K562 (cell line): ENCODE results near the gene LCP2. TPM values are rescaled to one million over a fixed set of nuclear protein-coding genes. Genes with fewer than 3 reads are reported as not detected.

ENCODE experiments used
- ATAC-seq: fragments of 200-7000 bp; cut with Tn5 transposase; 3 replicates; pipeline ENCODE4 v1.9.1; 2020; ENCODE audit warnings: moderate library complexity
- BruUV-seq: library from RNA; stranded (reverse); fragments of 400-500 nt; replicated peaks from 2 replicates; lab custom pipeline; 2021; lab: Mats Ljungman, UMichigan
- CTCF ChIA-PET: fragments of 300-600 bp; formaldehyde crosslinking; extraction: SDS; loops from one replicate; lab custom pipeline; 2021; ENCODE audit warnings: low intra/inter-chr PET ratio; lab: Yijun Ruan, JAX
- POLR2A ChIA-PET: fragments of 300-600, 350-650 bp; sonication (Branson Sonifier 250); formaldehyde crosslinking; extraction: SDS; loops from one replicate; lab custom pipeline; 2021; ENCODE audit warnings: antibody characterized with exemption, inconsistent platforms; lab: Yijun Ruan, JAX
- DNase-seq, 4 experiments: peaks; one replicate each; pipeline versions ENCODE4 v3.0.0 to v3.0.0-alpha.2; 2011 to 2018; ENCODE audit warnings: low spot score in 3 of 4, mixed read lengths in 3 of 4; ENCODE audit errors: extremely low read depth in 1 of 4
- FAIRE-seq: peaks from 2 replicates; lab custom pipeline; 2011; peaks lifted over from hg19 to GRCh38; lab: Jason Lieb, UNC
- H2AFZ ChIP-seq: 2 replicates; pipeline ENCODE4 v1.6.0; 2011; ENCODE audit warnings: low read depth, low read length, control low read depth, inconsistent platforms
- H3K27ac ChIP-seq: fragments of 200-600 bp; 3 replicates; pipeline ENCODE4 v1.8.0; 2011; ENCODE audit warnings: low read depth, mild to moderate bottlenecking, control low read depth, inconsistent platforms, low read length, moderate library complexity, mixed read lengths; ENCODE audit errors: extremely low read depth
- H3K27me3 ChIP-seq, 2 experiments: fragments of 300-600 bp in 1 of 2; 2 replicates in 1 of 2; 3 replicates in 1 of 2; pipeline versions ENCODE4 v1.6.0 to v1.8.0; 2011; ENCODE audit warnings: inconsistent platforms in 2 of 2, low read length in 2 of 2, mild to moderate bottlenecking in 1 of 2, mixed read lengths in 1 of 2, moderate library complexity in 1 of 2; ENCODE audit not compliant: control insufficient read depth in 2 of 2, insufficient read depth in 2 of 2
- H3K36me3 ChIP-seq: fragments of 300-600 bp; 3 replicates; pipeline ENCODE4 v1.8.0; 2011; ENCODE audit warnings: mild to moderate bottlenecking, low read length, inconsistent platforms; ENCODE audit not compliant: control insufficient read depth, insufficient read depth
- H3K4me1 ChIP-seq, 2 experiments: fragments of 200-600 bp in 1 of 2; replicated peaks in 1 of 2; 2 replicates in 1 of 2; 3 replicates in 1 of 2; pipeline versions ENCODE4 v1.5.1 to v1.8.0; 2011; ENCODE audit warnings: inconsistent platforms in 2 of 2, low read length in 2 of 2, mild to moderate bottlenecking in 1 of 2, mixed read lengths in 1 of 2, moderate library complexity in 1 of 2; ENCODE audit not compliant: control insufficient read depth in 2 of 2, insufficient read depth in 2 of 2
- H3K4me2 ChIP-seq: 2 replicates; pipeline ENCODE4 v1.6.1; 2011; ENCODE audit warnings: low read length, control low read depth, inconsistent platforms, mixed read lengths; ENCODE audit not compliant: insufficient read depth
- H3K4me3 ChIP-seq: fragments of 200-600 bp; sonication (generic), shearing (Covaris generic); 2 replicates; pipeline ENCODE4 v1.5.1; 2016; ENCODE audit warnings: control low read depth, inconsistent platforms
- H3K79me2 ChIP-seq: fragments of 200-600 bp; 3 replicates; pipeline ENCODE4 v1.8.0; 2011; ENCODE audit warnings: low read length, inconsistent platforms; ENCODE audit not compliant: control insufficient read depth, insufficient read depth
- H3K9ac ChIP-seq, 2 experiments: 2 replicates each; pipeline versions ENCODE4 v1.6.0 to v1.6.1; 2011; ENCODE audit warnings: low read depth in 2 of 2, low read length in 2 of 2, control low read depth in 1 of 2, inconsistent platforms in 1 of 2, mild to moderate bottlenecking in 1 of 2, mixed read lengths in 1 of 2; ENCODE audit not compliant: insufficient read depth in 1 of 2
- H3K9me1 ChIP-seq: one replicate; pipeline ENCODE4 v1.6.0; 2011; ENCODE audit warnings: inconsistent platforms, mild to moderate bottlenecking, low read length, moderate library complexity; ENCODE audit not compliant: control insufficient read depth, insufficient read depth
- H3K9me3 ChIP-seq: replicated peaks from 2 replicates; pipeline ENCODE4 v1.5.1; 2011; ENCODE audit warnings: low read depth, low read length, inconsistent platforms; ENCODE audit not compliant: control insufficient read depth, insufficient read depth
- H4K20me1 ChIP-seq: replicated peaks from 2 replicates; pipeline ENCODE4 v1.6.1; 2011; ENCODE audit warnings: low read length, inconsistent platforms, mixed read lengths; ENCODE audit not compliant: control insufficient read depth, insufficient read depth
- ATF1 ChIP-seq, 2 experiments: fragments of 450-650 bp in 1 of 2; IDR thresholded peaks; 2 replicates each; pipeline ENCODE4 v1.6.1; 2016; ENCODE audit warnings: missing compliant biosample characterization in 1 of 2, missing genetic modification characterization in 1 of 2
- ESRRA ChIP-seq: fragments of 450-650 bp; IDR thresholded peaks from 2 replicates; pipeline ENCODE4 v1.6.1; 2014; ENCODE audit warnings: low read depth, mild to moderate bottlenecking, moderate library complexity, borderline replicate concordance
- FOXA3 ChIP-seq, 2 experiments: fragments of 450-650 bp in 1 of 2; sonication (generic) in 1 of 2; formaldehyde crosslinking; IDR thresholded peaks in 1 of 2; conservative IDR thresholded peaks in 1 of 2; 2 replicates each; pipeline versions ENCODE4 v1.4.0 to v1.8.0; 2020 to 2022; ENCODE audit warnings: mild to moderate bottlenecking in 2 of 2, missing genetic modification reagents in 1 of 2
- GTF2F1 ChIP-seq: IDR thresholded peaks from 2 replicates; pipeline ENCODE4 v1.6.1; 2011; ENCODE audit warnings: low read depth, low read length, improper control_type of control experiment
- HLTF ChIP-seq: fragments of 450-650 bp; IDR thresholded peaks from 2 replicates; pipeline ENCODE4 v1.6.1; 2016
- NR1H2 ChIP-seq: sonication (generic); formaldehyde crosslinking; IDR thresholded peaks from 2 replicates; pipeline ENCODE4 v1.4.0; 2020; ENCODE audit warnings: mild to moderate bottlenecking, missing genetic modification reagents
- NR2C2 ChIP-seq, 2 experiments: fragments of 200-800 bp in 1 of 2; sonication (Bioruptor generic) in 1 of 2; sonication (generic) in 1 of 2; formaldehyde crosslinking in 1 of 2; IDR thresholded peaks; 2 replicates each; pipeline versions ENCODE4 v1.6.1 to v1.8.0; 2016 to 2022; ENCODE audit warnings: mild to moderate bottlenecking in 1 of 2, missing compliant biosample characterization in 1 of 2, missing genetic modification characterization in 1 of 2, missing genetic modification reagents in 1 of 2
- PRMT5 ChIP-seq: sonication (generic); formaldehyde crosslinking; IDR thresholded peaks from 2 replicates; pipeline ENCODE4 v1.5.0; 2020; ENCODE audit warnings: missing genetic modification reagents
- SMARCC2 ChIP-seq: fragments of 450-650 bp; IDR thresholded peaks from 2 replicates; pipeline ENCODE4 v1.6.1; 2017; ENCODE audit warnings: antibody characterized with exemption, moderate library complexity, mild to moderate bottlenecking, low read depth
- ZEB2 ChIP-seq: fragments of 450-650 bp; IDR thresholded peaks from 2 replicates; pipeline ENCODE4 v1.6.1; 2016
- ZNF175 ChIP-seq: fragments of 200-800 bp; sonication (Bioruptor generic); IDR thresholded peaks from 2 replicates; pipeline ENCODE4 v1.6.1; 2016; ENCODE audit warnings: low read depth, mild to moderate bottlenecking, missing genetic modification characterization, missing compliant biosample characterization
- ZNF75A ChIP-seq: fragments of 450-650 bp; formaldehyde crosslinking; IDR thresholded peaks from 2 replicates; pipeline ENCODE4 v1.4.0; 2020; ENCODE audit warnings: mild to moderate bottlenecking
- WGBS: fragments of 100-300 bp; shearing (Covaris generic); methylation state at CpG from one replicate; pipeline ENCODE4 v1.1.6; 2016; ENCODE audit warnings: low coverage, mixed read lengths; ENCODE audit not compliant: insufficient coverage; ENCODE audit errors: missing lambda C conversion rate; 5-methylcytosine and 5-hydroxymethylcytosine counted together
- in situ Hi-C: fragments of 300-500 bp; cut with MboI; formaldehyde crosslinking; loops from 4 replicates; pipeline ENCODE4 v1.15.0; 2018; ENCODE audit warnings: inconsistent platforms, mixed read lengths
- intact Hi-C: fragments of 100-400 bp; cut with micrococcal nuclease; formaldehyde crosslinking; loops from 2 replicates; pipeline ENCODE4 v1.14.2; 2022
- polyA plus RNA-seq, 8 experiments: library from polyadenylated mRNA; depleted of rRNA in 4 of 8; stranded (reverse) in 5 of 8; unstranded in 3 of 8; fragments of >200 nt; fragmentation: Nextera tagmentation in 2 of 8; fragmentation: Illumina TruSeq in 1 of 8; extraction: Ambion mirVana in 2 of 8; extraction: Trizol in 1 of 8; gene quantifications; 2 replicates each; pipeline versions ENCODE4 v1.2.1 to v1.2.3, GENCODE V29; 2011 to 2014; ENCODE audit warnings: inconsistent platforms in 1 of 8, missing spikeins in 1 of 8
- total RNA-seq, 7 experiments: library from RNA; depleted of rRNA in 6 of 7; stranded (reverse); fragments of >200 nt in 6 of 7; fragmentation: Illumina TruSeq in 2 of 7; extraction: Trizol in 2 of 7; gene quantifications; 2 replicates each; pipeline versions ENCODE4 v1.2.1 to v1.2.3, GENCODE V29; 2011 to 2021; ENCODE audit warnings: low replicate concordance in 1 of 7
- TF ChIP-seq, protein P1 (sequence below): fragments of 450-650 bp; IDR thresholded peaks from 2 replicates; pipeline ENCODE4 v1.7.0; 2016; ENCODE audit warnings: borderline replicate concordance
- TF ChIP-seq, protein P2 (sequence below): sonication (generic); formaldehyde crosslinking; IDR thresholded peaks from 2 replicates; pipeline ENCODE4 v1.8.1; 2023; ENCODE audit warnings: mild to moderate bottlenecking, missing genetic modification reagents

Gene LCP2
- total and polyA plus RNA-seq, 9 of the 15 experiments (the other 6 are each of a cell fraction or from before 2014, with no cell fraction given), result 4.0 to 31.3 (median 14.6) TPM

DNA sequence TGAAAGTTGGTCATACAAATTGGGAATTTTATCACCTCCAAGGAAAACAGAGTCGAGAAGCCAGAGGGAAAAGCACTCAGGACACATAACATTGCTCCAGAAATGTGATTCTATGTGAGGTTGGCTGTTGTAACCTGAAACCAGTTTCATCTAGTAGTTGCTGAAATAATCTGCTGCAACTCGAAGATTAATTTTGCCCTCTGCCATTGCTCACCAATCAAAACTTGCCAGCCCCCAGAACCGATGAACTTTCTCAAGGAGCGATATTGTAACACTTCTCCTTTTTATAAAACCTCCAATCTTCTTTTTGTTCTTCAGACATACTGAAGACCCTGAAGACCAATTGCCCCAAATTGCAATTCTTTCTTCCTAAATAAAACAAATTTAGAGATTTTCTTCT, 33.7 kb downstream of the LCP2 start:
- intact Hi-C loops, result no loop called here
- no peak overlapping the region for H3K4me2 ChIP-seq
- TF ChIP-seq ESRRA, result no peak
- no peak for TF ChIP-seq PRMT5 (CRISPR knock-in tag)
- TF ChIP-seq NR1H2, result no peak
- TF ChIP-seq ZEB2, result no peak
- no peak for TF ChIP-seq NR2C2 (CRISPR knock-in tag; IDR thresholded peaks at IDR 0.05)
- TF ChIP-seq NR2C2 (tag; IDR thresholded peaks at IDR 0.05), result no peak
- TF ChIP-seq GTF2F1, result no peak
- no peak for TF ChIP-seq HLTF
- TF ChIP-seq, protein P1, sequence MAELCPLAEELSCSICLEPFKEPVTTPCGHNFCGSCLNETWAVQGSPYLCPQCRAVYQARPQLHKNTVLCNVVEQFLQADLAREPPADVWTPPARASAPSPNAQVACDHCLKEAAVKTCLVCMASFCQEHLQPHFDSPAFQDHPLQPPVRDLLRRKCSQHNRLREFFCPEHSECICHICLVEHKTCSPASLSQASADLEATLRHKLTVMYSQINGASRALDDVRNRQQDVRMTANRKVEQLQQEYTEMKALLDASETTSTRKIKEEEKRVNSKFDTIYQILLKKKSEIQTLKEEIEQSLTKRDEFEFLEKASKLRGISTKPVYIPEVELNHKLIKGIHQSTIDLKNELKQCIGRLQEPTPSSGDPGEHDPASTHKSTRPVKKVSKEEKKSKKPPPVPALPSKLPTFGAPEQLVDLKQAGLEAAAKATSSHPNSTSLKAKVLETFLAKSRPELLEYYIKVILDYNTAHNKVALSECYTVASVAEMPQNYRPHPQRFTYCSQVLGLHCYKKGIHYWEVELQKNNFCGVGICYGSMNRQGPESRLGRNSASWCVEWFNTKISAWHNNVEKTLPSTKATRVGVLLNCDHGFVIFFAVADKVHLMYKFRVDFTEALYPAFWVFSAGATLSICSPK, result no peak
- TF ChIP-seq, protein P2, sequence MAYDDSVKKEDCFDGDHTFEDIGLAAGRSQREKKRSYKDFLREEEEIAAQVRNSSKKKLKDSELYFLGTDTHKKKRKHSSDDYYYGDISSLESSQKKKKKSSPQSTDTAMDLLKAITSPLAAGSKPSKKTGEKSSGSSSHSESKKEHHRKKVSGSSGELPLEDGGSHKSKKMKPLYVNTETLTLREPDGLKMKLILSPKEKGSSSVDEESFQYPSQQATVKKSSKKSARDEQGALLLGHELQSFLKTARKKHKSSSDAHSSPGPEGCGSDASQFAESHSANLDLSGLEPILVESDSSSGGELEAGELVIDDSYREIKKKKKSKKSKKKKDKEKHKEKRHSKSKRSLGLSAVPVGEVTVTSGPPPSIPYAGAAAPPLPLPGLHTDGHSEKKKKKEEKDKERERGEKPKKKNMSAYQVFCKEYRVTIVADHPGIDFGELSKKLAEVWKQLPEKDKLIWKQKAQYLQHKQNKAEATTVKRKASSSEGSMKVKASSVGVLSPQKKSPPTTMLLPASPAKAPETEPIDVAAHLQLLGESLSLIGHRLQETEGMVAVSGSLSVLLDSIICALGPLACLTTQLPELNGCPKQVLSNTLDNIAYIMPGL, result no peak
- TF ChIP-seq ZNF75A (CRISPR knock-in tag), result no peak
- TF ChIP-seq FOXA3 (CRISPR knock-in tag; conservative IDR thresholded peaks at IDR 0.05 in 1 of 2, IDR thresholded peaks at IDR 0.05 in 1 of 2), result no peak
- TF ChIP-seq ATF1 (CRISPR knock-in tag; IDR thresholded peaks at IDR 0.05), result no peak
- TF ChIP-seq ATF1 (tag; IDR thresholded peaks at IDR 0.05), result no peak
- no peak for TF ChIP-seq ZNF175 (CRISPR knock-in tag)
- no peak for TF ChIP-seq SMARCC2
- TF ChIP-seq, all 486 proteins: peak for 0
- ChIA-PET CTCF (no interaction called here), POLR2A (no interaction called here)
- WGBS, result 29% methylated on average over 4 of the region's 4 CpGs
- in situ Hi-C loops, result no loop called here
- H3K9me1 ChIP-seq, result no peaks in the 10 kb centered on the region
- H3K27me3 ChIP-seq, result peaks cover 0 to 4% of the 10 kb centered on the region in 2 experiments; a peak in 2 of 5 replicates
- no TSS peak for BruUV-seq
- H3K36me3 ChIP-seq, result no peaks in the 10 kb centered on the region
- H3K4me1 ChIP-seq, result peaks cover 7 to 14% of the 10 kb centered on the region in 2 experiments; a peak in 4 of 5 replicates
- no peak for DNase-seq
- no peak overlapping the region for H3K9ac ChIP-seq
- no peak for ATAC-seq
- H3K79me2 ChIP-seq, result no peaks in the 10 kb centered on the region
- no peak overlapping the region for H2AFZ ChIP-seq
- H3K27ac ChIP-seq, result no peak overlapping the region
- H4K20me1 ChIP-seq, result no peaks in the 10 kb centered on the region
- peak; percentile 11 for FAIRE-seq
- H3K4me3 ChIP-seq, result no peak overlapping the region
- no peaks in the 10 kb centered on the region for H3K9me3 ChIP-seq
